ENCODE data around the gene SLC25A39.
A peak's percentile ranks its signal among the peaks of the same experiment; 100 is the strongest.

SLC25A39 gene

GRCh38 chr17:44351961-44352827 lies 27.6 kb upstream of the SLC25A39 start:
- H3K36me3 ChIP-seq (ENCODE audit: insufficient read depth, low read length) = no peaks in the 10 kb centered on the region
- H4K20me1 ChIP-seq (ENCODE audit: insufficient read depth, low read length, poor library complexity, severe bottlenecking) = no peaks in the 10 kb centered on the region
- H3K79me2 ChIP-seq (ENCODE audit: insufficient read depth, low read length) = no peaks in the 10 kb centered on the region
- H2AFZ ChIP-seq (ENCODE audit: low read length) = no peak overlapping the region
- H3K9me2 ChIP-seq (replicated peaks; ENCODE audit: low read depth, low read length) = no peaks in the 10 kb centered on the region
- peaks cover 5% of the 10 kb centered on the region for H3K4me1 ChIP-seq (ENCODE audit: insufficient read depth, low read length, poor library complexity, severe bottlenecking)
- no peaks in the 10 kb centered on the region for H3K9me3 ChIP-seq (ENCODE audit: insufficient read depth, low read depth, low read length)
- no peak overlapping the region for H3K9ac ChIP-seq (ENCODE audit: low read depth, low read length, poor library complexity, severe bottlenecking)
- H3K4me2 ChIP-seq (ENCODE audit: low read depth, low read length, poor library complexity, severe bottlenecking) = no peak overlapping the region
- TF ChIP-seq, protein P1, sequence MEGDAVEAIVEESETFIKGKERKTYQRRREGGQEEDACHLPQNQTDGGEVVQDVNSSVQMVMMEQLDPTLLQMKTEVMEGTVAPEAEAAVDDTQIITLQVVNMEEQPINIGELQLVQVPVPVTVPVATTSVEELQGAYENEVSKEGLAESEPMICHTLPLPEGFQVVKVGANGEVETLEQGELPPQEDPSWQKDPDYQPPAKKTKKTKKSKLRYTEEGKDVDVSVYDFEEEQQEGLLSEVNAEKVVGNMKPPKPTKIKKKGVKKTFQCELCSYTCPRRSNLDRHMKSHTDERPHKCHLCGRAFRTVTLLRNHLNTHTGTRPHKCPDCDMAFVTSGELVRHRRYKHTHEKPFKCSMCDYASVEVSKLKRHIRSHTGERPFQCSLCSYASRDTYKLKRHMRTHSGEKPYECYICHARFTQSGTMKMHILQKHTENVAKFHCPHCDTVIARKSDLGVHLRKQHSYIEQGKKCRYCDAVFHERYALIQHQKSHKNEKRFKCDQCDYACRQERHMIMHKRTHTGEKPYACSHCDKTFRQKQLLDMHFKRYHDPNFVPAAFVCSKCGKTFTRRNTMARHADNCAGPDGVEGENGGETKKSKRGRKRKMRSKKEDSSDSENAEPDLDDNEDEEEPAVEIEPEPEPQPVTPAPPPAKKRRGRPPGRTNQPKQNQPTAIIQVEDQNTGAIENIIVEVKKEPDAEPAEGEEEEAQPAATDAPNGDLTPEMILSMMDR (conservative IDR thresholded peaks at IDR 0.05; ENCODE audit: low read length) = no peak
- TF ChIP-seq EZH2phosphoT487 (IDR thresholded peaks at IDR 0.05; ENCODE audit: borderline replicate concordance) = no peak
- no peaks in the 10 kb centered on the region for H3K27me3 ChIP-seq (ENCODE audit: insufficient read depth, low read length, poor library complexity, severe bottlenecking)
- H3K4me3 ChIP-seq (ENCODE audit: low read length, poor library complexity, severe bottlenecking) = no peak overlapping the region
- no peaks in the 10 kb centered on the region for H3F3A ChIP-seq (ENCODE audit: low read depth)

GRCh38 chr17:44351464-44351863 lies 26.8 kb upstream of the SLC25A39 start:
- Histone ChIP-seq H3K79me2 (ENCODE audit: insufficient read depth, low read length) (no peaks in the 10 kb centered on the region), H3K4me1 (ENCODE audit: insufficient read depth, low read length, poor library complexity, severe bottlenecking) (peaks cover 5% of the 10 kb centered on the region), H3K4me3 (ENCODE audit: low read length, poor library complexity, severe bottlenecking) (no peak overlapping the region), H3F3A (ENCODE audit: low read depth) (no peaks in the 10 kb centered on the region), H4K20me1 (ENCODE audit: insufficient read depth, low read length, poor library complexity, severe bottlenecking) (no peaks in the 10 kb centered on the region), H3K9me3 (ENCODE audit: insufficient read depth, low read depth, low read length) (no peaks in the 10 kb centered on the region), H3K4me2 (ENCODE audit: low read depth, low read length, poor library complexity, severe bottlenecking) (no peak overlapping the region), H3K9me2 (replicated peaks; ENCODE audit: low read depth, low read length) (no peaks in the 10 kb centered on the region), H3K9ac (ENCODE audit: low read depth, low read length, poor library complexity, severe bottlenecking) (no peak overlapping the region), H2AFZ (ENCODE audit: low read length) (no peak overlapping the region), H3K36me3 (ENCODE audit: insufficient read depth, low read length) (no peaks in the 10 kb centered on the region), H3K27me3 (ENCODE audit: insufficient read depth, low read length, poor library complexity, severe bottlenecking) (no peaks in the 10 kb centered on the region)
- TF ChIP-seq, protein P1 (conservative IDR thresholded peaks at IDR 0.05; ENCODE audit: low read length) = no peak
- TF ChIP-seq EZH2phosphoT487 (IDR thresholded peaks at IDR 0.05; ENCODE audit: borderline replicate concordance) = no peak

DNA sequence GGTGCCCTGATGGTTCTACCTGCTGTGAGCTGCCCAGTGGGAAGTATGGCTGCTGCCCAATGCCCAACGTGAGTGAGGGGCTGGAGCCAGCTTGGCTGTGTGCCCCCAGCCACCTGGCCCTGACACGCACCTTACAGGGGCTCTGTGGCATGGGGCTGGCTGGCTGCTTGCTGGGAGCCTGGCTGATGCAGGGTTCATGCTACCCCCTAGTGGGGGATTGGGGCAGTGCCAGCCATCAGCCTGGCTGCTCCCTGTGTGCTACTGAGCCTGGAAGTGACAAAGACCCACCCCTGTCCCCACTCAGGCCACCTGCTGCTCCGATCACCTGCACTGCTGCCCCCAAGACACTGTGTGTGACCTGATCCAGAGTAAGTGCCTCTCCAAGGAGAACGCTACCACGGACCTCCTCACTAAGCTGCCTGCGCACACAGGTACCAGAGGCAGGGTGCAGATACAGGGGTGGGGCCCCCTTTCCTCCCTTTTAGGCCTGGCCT lies 26.2 kb upstream of the SLC25A39 start:
- H3K79me2 ChIP-seq (ENCODE audit: insufficient read depth, low read length) = no peaks in the 10 kb centered on the region
- peaks cover 5% of the 10 kb centered on the region for H3K4me1 ChIP-seq (ENCODE audit: insufficient read depth, low read length, poor library complexity, severe bottlenecking)
- no peak overlapping the region for H3K4me3 ChIP-seq (ENCODE audit: low read length, poor library complexity, severe bottlenecking)
- no peaks in the 10 kb centered on the region for H3K36me3 ChIP-seq (ENCODE audit: insufficient read depth, low read length)
- H3K9me2 ChIP-seq (replicated peaks; ENCODE audit: low read depth, low read length) = no peaks in the 10 kb centered on the region
- H3F3A ChIP-seq (ENCODE audit: low read depth) = no peaks in the 10 kb centered on the region
- H3K4me2 ChIP-seq (ENCODE audit: low read depth, low read length, poor library complexity, severe bottlenecking) = no peak overlapping the region
- no peak overlapping the region for H3K9ac ChIP-seq (ENCODE audit: low read depth, low read length, poor library complexity, severe bottlenecking)
- H3K9me3 ChIP-seq (ENCODE audit: insufficient read depth, low read depth, low read length) = no peaks in the 10 kb centered on the region
- no peaks in the 10 kb centered on the region for H4K20me1 ChIP-seq (ENCODE audit: insufficient read depth, low read length, poor library complexity, severe bottlenecking)
- no peaks in the 10 kb centered on the region for H3K27me3 ChIP-seq (ENCODE audit: insufficient read depth, low read length, poor library complexity, severe bottlenecking)
- H2AFZ ChIP-seq (ENCODE audit: low read length) = no peak overlapping the region
- TF ChIP-seq EZH2phosphoT487 (IDR thresholded peaks at IDR 0.05; ENCODE audit: borderline replicate concordance) = no peak
- TF ChIP-seq, protein P1 (conservative IDR thresholded peaks at IDR 0.05; ENCODE audit: low read length) = peak; percentile 81

Data from Loucy (cell line).